LNCaP clone FGC (cell line): ENCODE measurements around the gene IRS1.
A peak's percentile ranks its signal among the peaks of the same experiment; 100 is the strongest.

ENCODE experiments used
- DNase-seq: peaks from one replicate; pipeline ENCODE4 v3.0.0-alpha.2; 2011; ENCODE audit warnings: low read depth
- H3K4me3 ChIP-seq: 2 replicates; pipeline ENCODE4 v1.5.1; 2011; ENCODE audit warnings: mild to moderate bottlenecking, low read depth, low read length, control low read depth
- CTCF ChIP-seq: IDR thresholded peaks from 2 replicates; pipeline ENCODE4 v1.5.1; 2012; ENCODE audit warnings: mild to moderate bottlenecking; ENCODE audit not compliant: control insufficient read depth, insufficient read depth; ENCODE audit errors: extremely low read depth

Gene IRS1

GRCh38 chr2:226738191-226738820, 61.3 kb downstream of the IRS1 start:
- TF ChIP-seq CTCF: no peak
- DNase-seq: peak; percentile 72
- no peak overlapping the region for H3K4me3 ChIP-seq

- no peak for DNase-seq
- no peak for TF ChIP-seq CTCF
- H3K4me3 ChIP-seq: no peak overlapping the region
Measured at GRCh38 chr2:226736382-226736781, 63.2 kb downstream of the IRS1 start.

- TF ChIP-seq CTCF: no peak
- no peak for DNase-seq
- no peak overlapping the region for H3K4me3 ChIP-seq
Measured at GRCh38 chr2:226733927-226734564, 65.6 kb downstream of the IRS1 start.

- DNase-seq: no peak
- no peak for TF ChIP-seq CTCF
- no peak overlapping the region for H3K4me3 ChIP-seq
Measured at GRCh38 chr2:226733189-226733858, 66.3 kb downstream of the IRS1 start.

DNA sequence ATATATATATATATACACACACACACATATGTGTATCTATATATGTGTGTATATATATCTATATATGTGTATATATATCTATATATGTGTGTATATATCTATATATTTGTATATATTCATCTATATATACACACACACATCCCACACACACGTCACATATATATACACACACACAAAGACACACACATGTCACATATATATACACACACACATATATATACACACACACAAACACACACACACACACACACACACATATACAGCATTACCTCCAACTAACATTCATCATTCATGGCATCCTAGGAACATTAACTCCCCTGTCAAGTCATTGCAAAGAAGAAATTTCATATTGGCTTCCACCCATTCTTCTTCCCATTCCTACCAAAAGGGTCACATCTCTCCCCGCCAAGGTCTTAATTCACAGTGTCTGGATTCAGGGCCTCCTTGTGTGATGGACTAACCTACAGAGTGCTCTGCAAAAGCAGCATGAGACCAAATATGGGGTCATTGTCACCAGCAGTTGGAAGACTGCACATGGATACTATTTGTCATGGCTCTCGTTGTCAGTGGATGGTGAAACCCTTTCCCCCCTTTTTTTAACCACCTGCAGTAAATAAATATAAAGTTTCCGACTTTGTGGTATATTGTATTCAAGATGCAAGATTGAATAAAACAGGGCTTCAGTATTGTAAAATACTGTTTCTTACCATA, 67.0 kb downstream of the IRS1 start:
- no peak overlapping the region for H3K4me3 ChIP-seq
- DNase-seq: no peak
- no peak for TF ChIP-seq CTCF

- DNase-seq: no peak
Measured at GRCh38 chr2:226730481-226730880, 69.1 kb downstream of the IRS1 start.

More at GRCh38 chr2:226730481-226730880, 69.1 kb downstream of the IRS1 start:
- H3K4me3 ChIP-seq: no peak overlapping the region
- TF ChIP-seq CTCF: no peak
